Fibroblast of lung (primary cell): ENCODE data around the gene SEMA6A.

ENCODE experiments used
- CTCF ChIP-seq, 2 donors: IDR thresholded peaks in 1 of 2; conservative IDR thresholded peaks in 1 of 2; 1 replicate in 1 of 2; 2 replicates in 1 of 2; pipeline ENCODE4 v1.5.1; 2011 to 2012; ENCODE audit warnings: low read length in 2 of 2, control low read depth in 1 of 2, inconsistent platforms in 1 of 2, low read depth in 1 of 2, mild to moderate bottlenecking in 1 of 2
- EZH2 ChIP-seq: IDR thresholded peaks from 2 replicates; pipeline ENCODE4 v1.5.1; 2012; ENCODE audit warnings: low read length, control low read depth, mild to moderate bottlenecking; ENCODE audit errors: missing control alignments

GRCh38 chr5:116395631-116396203 lies 178.9 kb downstream of the SEMA6A start:
- TF ChIP-seq CTCF (conservative IDR thresholded peaks at IDR 0.05 in 1 of 2, IDR thresholded peaks at IDR 0.05 in 1 of 2; ENCODE audit: low read depth in 1 of 2, low read length in 2 of 2), result no peak
- no peak for TF ChIP-seq EZH2
